Islet of Langerhans (tissue), 1 donor: ENCODE results near the gene PRLH.

Experiments used
- FAIRE-seq: peaks from one replicate; lab custom pipeline; 2011; peaks lifted over from hg19 to GRCh38; lab: Jason Lieb, UNC

Gene PRLH

GRCh38 chr2:237567276-237568029, 1.1 kb downstream of the PRLH start:
- FAIRE-seq: no peak

- FAIRE-seq: no peak
Measured at GRCh38 chr2:237568121-237568660, 1.8 kb downstream of the PRLH start.

- FAIRE-seq: no peak
Measured at GRCh38 chr2:237569041-237569440, 2.7 kb downstream of the PRLH start.

- FAIRE-seq: no peak
Measured at GRCh38 chr2:237569896-237570295, 3.5 kb downstream of the PRLH start.

GRCh38 chr2:237570776-237571335, 4.5 kb downstream of the PRLH start:
- FAIRE-seq: no peak

GRCh38 chr2:237571551-237571950, 5.2 kb downstream of the PRLH start:
- no peak for FAIRE-seq

- peak; percentile 43 for FAIRE-seq
Measured at GRCh38 chr2:237572021-237572741, 5.8 kb downstream of the PRLH start.

GRCh38 chr2:237572742-237573101, 6.3 kb downstream of the PRLH start:
- no peak for FAIRE-seq

- FAIRE-seq: no peak
Measured at GRCh38 chr2:237573721-237574415, 7.5 kb downstream of the PRLH start.

- no peak for FAIRE-seq
Measured at GRCh38 chr2:237574467-237574866, 8.1 kb downstream of the PRLH start.

- FAIRE-seq: no peak
Measured at GRCh38 chr2:237574894-237575868, 8.8 kb downstream of the PRLH start.

GRCh38 chr2:237575869-237576862, 9.8 kb downstream of the PRLH start:
- FAIRE-seq: no peak

- FAIRE-seq: no peak
Measured at GRCh38 chr2:237576974-237577373, 10.6 kb downstream of the PRLH start.

- no peak for FAIRE-seq
Measured at GRCh38 chr2:237577458-237577857, 11.1 kb downstream of the PRLH start.

- FAIRE-seq: no peak
Measured at GRCh38 chr2:237577956-237578870, 11.8 kb downstream of the PRLH start.

GRCh38 chr2:237581326-237581725, 15.0 kb downstream of the PRLH start:
- FAIRE-seq: no peak

GRCh38 chr2:237581751-237582746, 15.7 kb downstream of the PRLH start:
- FAIRE-seq: no peak
